GM12878 (cell line): Measurements from ENCODE around the gene SPSB3.

Experiments
- CREB1 ChIP-seq: IDR thresholded peaks from 2 replicates; pipeline ENCODE4 v1.6.1; 2012; ENCODE audit warnings: low read depth, mild to moderate bottlenecking, inconsistent platforms
- EP300 ChIP-seq, 2 experiments: fragments of 150-350 bp in 1 of 2; IDR thresholded peaks; 2 replicates each; pipeline ENCODE4 v1.6.1; 2011 to 2012; ENCODE audit warnings: low read depth in 2 of 2, low read length in 2 of 2, borderline replicate concordance in 1 of 2, improper control_type of control experiment in 1 of 2, inconsistent platforms in 1 of 2; ENCODE audit not compliant: control insufficient read depth in 1 of 2
- GABPA ChIP-seq: IDR thresholded peaks from 2 replicates; pipeline ENCODE4 v1.6.1; 2014; ENCODE audit warnings: antibody characterized with exemption, low read depth, mild to moderate bottlenecking, inconsistent platforms
- PAX8 ChIP-seq: fragments of 450-650 bp; IDR thresholded peaks from 2 replicates; pipeline ENCODE4 v1.6.1; 2017; ENCODE audit warnings: mild to moderate bottlenecking, moderate library complexity
- POLR2AphosphoS5 ChIP-seq: IDR thresholded peaks from 2 replicates; pipeline ENCODE4 v1.6.1; 2011; ENCODE audit warnings: mild to moderate bottlenecking, low read length, inconsistent platforms
- RFX5 ChIP-seq: IDR thresholded peaks from 2 replicates; pipeline ENCODE4 v1.6.1; 2011; ENCODE audit warnings: low read depth, low read length, improper control_type of control experiment
- ZBED1 ChIP-seq: IDR thresholded peaks from 2 replicates; pipeline ENCODE4 v1.6.1; 2016; ENCODE audit warnings: borderline replicate concordance
- TF ChIP-seq, protein P1 (sequence below): fragments of 450-650 bp; conservative IDR thresholded peaks from 2 replicates; pipeline ENCODE4 v1.6.1; 2017; ENCODE audit warnings: mild to moderate bottlenecking, moderate library complexity
- TF ChIP-seq, protein P2 (sequence below), 3 experiments: IDR thresholded peaks in 2 of 3; conservative IDR thresholded peaks in 1 of 3; 2 replicates each; pipeline ENCODE4 v1.5.1; 2011; ENCODE audit warnings: low read depth in 3 of 3, low read length in 3 of 3, mild to moderate bottlenecking in 3 of 3, control low read depth in 2 of 3, moderate library complexity in 2 of 3, inconsistent platforms in 1 of 3, mixed read lengths in 1 of 3; ENCODE audit not compliant: control insufficient read depth in 2 of 3, insufficient read depth in 1 of 3; ENCODE audit errors: extremely low read depth in 1 of 3

DNA sequence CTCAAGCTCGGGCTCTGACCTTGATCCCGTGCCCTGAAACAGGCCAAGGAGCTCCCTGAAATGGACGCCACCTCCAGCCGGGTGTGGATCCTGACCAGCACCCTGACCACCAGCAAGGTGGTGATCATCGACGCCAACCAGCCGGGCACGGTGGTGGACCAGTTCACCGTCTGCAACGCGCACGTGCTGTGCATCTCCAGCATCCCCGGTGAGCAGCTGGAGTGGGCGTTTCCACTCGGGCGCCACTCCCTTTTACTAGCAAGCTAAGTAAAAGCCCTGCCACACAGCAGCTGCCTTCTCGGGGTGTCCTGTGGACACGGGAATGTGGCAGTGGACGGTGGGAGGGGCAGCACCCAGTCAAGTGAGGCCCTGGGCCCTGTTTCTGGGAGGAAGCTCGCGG, 17.4 kb downstream of the SPSB3 start:
- TF ChIP-seq, protein P1, sequence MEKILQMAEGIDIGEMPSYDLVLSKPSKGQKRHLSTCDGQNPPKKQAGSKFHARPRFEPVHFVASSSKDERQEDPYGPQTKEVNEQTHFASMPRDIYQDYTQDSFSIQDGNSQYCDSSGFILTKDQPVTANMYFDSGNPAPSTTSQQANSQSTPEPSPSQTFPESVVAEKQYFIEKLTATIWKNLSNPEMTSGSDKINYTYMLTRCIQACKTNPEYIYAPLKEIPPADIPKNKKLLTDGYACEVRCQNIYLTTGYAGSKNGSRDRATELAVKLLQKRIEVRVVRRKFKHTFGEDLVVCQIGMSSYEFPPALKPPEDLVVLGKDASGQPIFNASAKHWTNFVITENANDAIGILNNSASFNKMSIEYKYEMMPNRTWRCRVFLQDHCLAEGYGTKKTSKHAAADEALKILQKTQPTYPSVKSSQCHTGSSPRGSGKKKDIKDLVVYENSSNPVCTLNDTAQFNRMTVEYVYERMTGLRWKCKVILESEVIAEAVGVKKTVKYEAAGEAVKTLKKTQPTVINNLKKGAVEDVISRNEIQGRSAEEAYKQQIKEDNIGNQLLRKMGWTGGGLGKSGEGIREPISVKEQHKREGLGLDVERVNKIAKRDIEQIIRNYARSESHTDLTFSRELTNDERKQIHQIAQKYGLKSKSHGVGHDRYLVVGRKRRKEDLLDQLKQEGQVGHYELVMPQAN = no peak
- no peak for TF ChIP-seq PAX8
- TF ChIP-seq GABPA = no peak
- TF ChIP-seq, protein P2, sequence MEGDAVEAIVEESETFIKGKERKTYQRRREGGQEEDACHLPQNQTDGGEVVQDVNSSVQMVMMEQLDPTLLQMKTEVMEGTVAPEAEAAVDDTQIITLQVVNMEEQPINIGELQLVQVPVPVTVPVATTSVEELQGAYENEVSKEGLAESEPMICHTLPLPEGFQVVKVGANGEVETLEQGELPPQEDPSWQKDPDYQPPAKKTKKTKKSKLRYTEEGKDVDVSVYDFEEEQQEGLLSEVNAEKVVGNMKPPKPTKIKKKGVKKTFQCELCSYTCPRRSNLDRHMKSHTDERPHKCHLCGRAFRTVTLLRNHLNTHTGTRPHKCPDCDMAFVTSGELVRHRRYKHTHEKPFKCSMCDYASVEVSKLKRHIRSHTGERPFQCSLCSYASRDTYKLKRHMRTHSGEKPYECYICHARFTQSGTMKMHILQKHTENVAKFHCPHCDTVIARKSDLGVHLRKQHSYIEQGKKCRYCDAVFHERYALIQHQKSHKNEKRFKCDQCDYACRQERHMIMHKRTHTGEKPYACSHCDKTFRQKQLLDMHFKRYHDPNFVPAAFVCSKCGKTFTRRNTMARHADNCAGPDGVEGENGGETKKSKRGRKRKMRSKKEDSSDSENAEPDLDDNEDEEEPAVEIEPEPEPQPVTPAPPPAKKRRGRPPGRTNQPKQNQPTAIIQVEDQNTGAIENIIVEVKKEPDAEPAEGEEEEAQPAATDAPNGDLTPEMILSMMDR (IDR thresholded peaks at IDR 0.05 in 2 of 3, conservative IDR thresholded peaks at IDR 0.05 in 1 of 3; ENCODE audit: control insufficient read depth in 2 of 3, extremely low read depth in 1 of 3, insufficient read depth in 1 of 3, low read depth in 3 of 3, low read length in 3 of 3) = no peak
- TF ChIP-seq ZBED1 = no peak
- TF ChIP-seq POLR2AphosphoS5 = no peak
- no peak for TF ChIP-seq CREB1
- TF ChIP-seq EP300 (IDR thresholded peaks at IDR 0.05; ENCODE audit: borderline replicate concordance in 1 of 2, control insufficient read depth in 1 of 2, low read depth in 2 of 2, low read length in 2 of 2) = no peak
- TF ChIP-seq RFX5 = no peak
